GM18502 (cell line): ENCODE measurements around the gene ELFN2.

ENCODE experiments used
- ATAC-seq: cut with Tn5 transposase; IDR thresholded peaks from one replicate; pipeline ENCODE4 v1.9.1; 2021; ENCODE audit warnings: mild to moderate bottlenecking; ENCODE audit not compliant: unreplicated experiment, poor library complexity

The ELFN2 gene

DNA sequence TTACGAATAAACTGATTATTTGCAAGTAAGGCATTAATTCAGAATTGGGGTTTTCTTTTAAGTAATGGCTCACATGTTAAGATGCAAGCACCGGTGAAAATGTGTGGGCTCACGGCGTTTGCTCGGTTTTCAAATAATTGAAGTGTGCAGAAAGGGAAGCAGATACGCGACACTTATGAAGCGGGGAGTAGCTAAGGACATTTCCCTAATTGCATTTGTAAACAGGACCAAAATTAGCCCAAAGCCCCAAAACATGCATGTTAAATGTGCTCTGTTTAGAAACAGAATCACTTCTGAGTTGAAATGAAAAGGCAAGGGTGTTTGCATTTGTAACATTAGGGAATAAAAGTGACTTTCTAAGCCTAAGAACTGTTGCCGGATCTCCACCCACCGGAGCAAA lies 61.3 kb downstream of the ELFN2 start:
- ATAC-seq, result no peak

DNA sequence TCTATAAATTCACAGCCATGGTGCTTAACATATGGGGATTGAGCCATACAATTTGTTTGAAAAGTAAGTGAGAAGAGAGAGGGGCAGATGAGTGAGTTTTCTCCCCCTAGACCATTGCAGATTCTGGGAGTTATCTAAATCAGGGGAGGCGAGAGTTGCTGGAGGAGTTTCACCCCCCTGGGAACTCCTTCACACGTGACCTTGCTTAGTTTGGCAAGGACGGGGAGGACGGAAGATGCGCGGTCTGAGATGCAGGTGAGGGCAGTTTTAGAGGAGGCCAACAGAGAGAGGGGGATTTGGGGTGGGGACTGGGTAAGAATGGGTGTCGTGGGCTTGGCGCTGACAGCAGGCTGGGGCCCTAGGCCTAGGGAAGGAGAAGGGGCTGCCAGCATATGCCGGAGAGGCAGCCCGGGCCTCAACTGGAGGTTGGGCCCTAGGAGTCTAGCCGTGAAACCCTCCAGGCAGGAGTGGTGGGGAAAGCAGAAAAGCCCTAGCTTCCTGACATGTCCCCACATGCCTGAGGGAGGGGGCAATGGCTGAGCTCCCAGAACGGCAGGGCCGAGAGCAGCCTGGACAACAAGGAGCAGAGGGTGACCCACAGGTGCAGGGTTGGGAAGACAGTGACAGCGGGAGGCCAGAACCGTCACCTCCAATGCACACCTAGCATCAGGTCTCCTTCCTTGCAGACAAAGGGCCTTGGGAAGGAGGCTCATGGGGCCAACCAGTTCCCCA lies 63.9 kb downstream of the ELFN2 start:
- no peak for ATAC-seq

DNA sequence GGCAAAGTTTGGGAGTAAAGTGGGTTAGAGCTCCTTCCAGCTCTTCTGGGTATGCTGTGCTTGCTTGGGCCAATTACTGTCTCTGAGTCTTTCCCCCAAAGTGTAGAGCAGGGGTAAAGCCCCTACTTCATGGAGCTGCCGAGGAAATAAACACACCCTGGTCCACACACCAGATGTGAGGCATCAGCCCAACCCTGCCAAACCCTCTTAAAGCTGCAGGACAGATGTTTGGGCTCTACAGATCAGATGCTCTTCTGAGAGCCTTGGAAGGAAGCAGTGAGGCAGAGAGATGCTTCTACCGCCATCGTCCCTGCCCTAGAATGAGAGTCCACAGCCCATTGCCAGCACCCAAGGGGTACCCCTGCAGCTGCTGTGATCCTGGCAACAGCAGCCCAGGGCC lies 64.7 kb downstream of the ELFN2 start:
- ATAC-seq, result no peak

DNA sequence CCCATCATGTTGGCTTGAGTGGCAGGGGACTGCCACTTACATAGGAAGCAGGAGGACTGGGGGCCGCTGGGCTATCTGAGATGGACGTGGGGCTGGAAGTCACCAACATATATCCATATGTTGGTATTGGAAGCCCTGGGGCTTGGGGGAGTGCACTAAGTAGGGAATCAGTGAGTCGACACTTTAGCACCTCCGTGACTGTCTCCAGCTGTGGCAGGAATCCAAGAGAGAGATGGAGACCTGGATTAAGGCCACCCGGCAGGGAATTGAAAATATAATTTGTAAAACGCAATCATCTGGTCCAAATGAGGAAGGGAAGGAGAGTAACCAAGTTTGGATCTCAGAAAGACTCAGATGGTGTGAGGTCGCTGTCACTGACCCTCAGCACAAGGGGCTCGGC lies 68.4 kb downstream of the ELFN2 start:
- no peak for ATAC-seq

DNA sequence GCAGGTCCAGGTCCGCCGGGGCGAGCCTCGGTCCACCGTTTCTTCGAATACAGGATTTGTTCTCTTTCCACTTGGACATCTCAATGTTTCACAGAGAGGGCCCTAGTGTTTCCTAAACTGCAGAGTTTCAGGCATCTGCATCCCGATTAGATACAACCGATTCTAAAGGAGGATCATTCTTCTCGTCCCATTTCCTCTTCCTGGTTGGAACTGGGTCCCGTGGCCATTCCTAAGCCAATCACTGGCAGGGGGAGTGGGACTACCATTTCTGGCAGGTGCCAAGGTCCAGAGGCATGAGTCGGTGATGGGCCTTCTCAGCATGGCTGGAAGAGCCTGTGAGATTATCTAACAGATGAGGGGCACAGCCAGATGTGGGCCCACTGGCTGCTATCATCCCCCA lies 68.9 kb downstream of the ELFN2 start:
- ATAC-seq, result no peak

DNA sequence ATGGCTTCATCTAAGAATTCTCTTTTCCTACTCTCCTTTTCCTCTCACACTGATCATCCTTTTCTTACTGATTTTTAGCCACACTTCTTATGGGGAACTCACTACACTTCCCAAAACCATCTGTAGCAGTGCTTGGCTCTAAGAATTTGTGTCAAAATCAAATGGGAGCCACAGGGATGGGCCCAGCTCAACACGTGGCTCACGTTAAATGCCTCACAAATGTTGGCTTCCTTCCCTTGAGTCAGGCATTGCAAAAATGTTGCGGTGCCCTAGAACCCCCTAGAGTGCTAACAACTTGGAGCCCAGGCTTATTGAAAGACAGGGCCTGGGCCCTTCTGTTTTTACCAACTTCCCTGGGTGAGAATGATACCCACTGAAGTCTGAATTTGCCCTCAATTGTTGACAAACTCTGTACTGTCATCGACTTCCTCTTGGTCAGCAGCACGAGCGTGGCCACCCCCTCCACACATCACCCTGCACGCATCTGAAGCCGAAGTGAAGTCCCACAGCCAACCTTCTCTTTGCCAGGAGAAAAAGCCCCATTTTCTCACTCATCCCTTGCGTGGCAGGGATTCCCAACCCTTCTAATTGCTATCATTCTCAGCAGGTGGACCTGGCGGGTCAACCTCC lies 69.7 kb downstream of the ELFN2 start:
- ATAC-seq, result no peak

DNA sequence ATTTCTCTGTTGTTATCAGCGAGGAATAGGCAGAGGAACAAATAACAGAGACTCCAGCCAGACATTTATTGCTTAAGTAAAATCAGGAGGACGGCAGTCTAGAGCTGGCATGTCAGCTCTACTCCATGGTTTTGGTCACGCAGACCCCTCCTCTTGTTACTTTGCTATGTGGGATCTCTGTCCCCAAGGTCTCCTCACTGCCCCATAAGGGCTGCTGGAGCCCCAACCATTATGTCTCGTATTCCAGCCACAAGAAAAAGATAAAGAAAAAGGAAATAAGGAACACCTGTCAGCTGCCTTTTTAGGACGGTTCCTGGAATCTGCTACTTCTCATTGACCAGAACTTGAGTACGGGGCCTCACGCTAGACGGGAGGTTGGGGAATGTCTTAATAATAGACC lies 70.4 kb downstream of the ELFN2 start:
- ATAC-seq, result no peak

DNA sequence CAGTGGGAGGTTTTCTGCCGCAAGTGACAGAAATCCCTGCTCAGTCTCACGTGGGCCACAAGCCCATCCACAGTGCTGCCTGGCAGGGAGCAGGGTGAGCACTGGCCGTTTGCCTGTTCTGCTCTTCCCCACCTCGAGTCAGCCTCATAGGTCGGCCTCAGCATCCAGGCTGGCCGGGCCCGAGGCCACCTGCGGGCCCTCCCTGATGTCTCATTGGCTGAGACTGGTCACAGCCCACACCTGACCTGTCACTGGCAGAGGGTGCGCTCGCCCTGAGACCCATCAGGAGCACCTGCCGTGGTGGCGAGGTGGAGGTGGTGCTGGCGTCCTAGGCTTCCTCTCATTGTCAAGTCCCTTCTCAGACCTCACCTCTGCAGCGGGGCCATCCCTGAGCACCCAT lies 72.1 kb downstream of the ELFN2 start:
- no peak for ATAC-seq

DNA sequence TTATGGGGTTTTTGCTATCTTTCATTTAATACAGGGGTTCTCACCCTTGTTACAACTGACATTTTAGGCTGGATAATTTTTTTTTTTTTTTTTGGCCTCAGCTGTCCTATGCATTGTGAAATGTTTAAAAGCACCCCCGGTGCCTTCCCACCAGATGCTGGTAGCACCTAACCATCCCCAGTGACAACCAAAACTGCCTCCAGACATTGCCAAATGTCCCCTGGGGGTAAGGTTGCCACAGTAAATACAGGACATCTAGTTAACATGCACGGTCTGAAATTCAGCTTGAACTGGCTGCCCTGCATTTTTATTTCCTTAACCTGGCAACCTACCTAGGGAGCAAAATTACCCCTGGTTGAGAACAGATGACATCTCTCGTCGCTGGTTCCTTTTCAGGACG lies 72.6 kb downstream of the ELFN2 start:
- no peak for ATAC-seq

DNA sequence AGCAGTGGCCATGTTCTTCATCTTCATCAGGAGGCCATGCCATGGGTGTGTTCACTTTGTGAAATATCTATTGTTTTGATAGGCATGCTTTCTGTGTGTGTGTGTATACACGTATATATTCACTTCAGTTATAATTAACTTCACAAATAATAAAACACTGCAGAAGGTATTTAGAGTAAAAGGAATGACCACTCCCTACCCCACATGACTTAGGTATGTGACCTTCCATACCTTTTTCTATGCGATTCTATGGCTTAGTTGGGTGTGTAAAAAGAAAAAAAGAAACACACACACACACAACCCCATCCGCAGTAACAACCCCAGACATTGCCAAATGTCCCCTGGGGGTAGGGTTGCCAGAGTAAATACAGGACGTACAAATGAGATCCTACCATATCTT lies 73.0 kb downstream of the ELFN2 start:
- no peak for ATAC-seq

DNA sequence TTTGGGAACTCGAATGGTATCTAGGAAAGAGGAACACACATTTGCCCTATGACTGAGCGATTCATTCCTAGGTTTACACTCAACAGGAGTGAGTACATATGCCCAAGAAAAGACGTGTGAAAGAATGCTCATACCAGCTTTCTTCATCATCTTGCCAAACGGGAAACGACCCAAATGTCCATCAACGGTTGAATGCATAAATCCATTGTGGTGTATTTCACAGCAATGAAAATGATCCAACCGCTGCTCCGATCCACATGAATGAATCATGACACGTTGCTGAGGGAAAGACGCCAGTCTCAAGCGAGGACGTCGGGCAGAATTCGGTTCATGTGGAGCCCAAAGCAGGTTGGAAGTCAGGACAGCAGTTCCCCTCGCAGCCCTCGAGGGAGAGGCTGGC lies 73.4 kb downstream of the ELFN2 start:
- ATAC-seq, result no peak

DNA sequence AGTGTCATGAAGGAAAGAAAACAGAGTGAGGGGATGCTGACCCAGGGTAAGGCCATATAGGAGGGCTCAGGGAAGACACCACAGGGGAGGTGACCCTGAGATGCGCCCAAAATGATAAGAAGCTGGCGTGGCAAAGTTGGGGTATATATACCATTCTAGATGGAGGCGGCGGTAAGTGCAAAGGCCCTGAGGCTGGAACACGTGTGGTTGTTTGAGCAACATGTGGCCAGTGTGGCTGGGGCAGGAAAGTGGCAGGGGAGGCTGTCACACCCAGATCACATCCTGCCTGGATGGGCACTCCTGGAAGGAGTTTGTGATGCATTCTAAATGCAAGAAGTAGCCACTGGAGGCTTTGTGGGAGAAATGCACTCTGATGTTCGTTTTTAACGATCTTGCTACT lies 74.8 kb downstream of the ELFN2 start:
- no peak for ATAC-seq

DNA sequence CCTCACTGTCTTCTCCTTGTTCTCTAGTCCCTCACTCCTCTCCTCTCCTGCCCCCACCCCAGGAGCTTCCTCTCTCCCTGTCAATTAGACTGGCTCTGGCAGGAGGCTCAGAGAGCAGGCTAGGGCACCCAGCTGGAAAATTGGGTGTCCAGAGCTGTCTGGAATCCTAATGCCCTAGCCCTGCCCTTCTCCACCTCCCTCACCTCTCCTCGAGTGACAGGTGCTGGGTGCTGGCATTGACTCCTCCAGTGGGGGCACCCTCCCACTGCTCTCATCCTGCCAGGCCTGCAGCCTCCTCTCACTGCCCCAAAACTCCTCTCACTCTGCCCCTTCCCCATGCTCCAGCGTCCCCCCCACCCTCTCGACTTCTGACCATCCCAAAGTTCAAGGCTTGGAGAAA lies 76.0 kb downstream of the ELFN2 start:
- ATAC-seq, result no peak

DNA sequence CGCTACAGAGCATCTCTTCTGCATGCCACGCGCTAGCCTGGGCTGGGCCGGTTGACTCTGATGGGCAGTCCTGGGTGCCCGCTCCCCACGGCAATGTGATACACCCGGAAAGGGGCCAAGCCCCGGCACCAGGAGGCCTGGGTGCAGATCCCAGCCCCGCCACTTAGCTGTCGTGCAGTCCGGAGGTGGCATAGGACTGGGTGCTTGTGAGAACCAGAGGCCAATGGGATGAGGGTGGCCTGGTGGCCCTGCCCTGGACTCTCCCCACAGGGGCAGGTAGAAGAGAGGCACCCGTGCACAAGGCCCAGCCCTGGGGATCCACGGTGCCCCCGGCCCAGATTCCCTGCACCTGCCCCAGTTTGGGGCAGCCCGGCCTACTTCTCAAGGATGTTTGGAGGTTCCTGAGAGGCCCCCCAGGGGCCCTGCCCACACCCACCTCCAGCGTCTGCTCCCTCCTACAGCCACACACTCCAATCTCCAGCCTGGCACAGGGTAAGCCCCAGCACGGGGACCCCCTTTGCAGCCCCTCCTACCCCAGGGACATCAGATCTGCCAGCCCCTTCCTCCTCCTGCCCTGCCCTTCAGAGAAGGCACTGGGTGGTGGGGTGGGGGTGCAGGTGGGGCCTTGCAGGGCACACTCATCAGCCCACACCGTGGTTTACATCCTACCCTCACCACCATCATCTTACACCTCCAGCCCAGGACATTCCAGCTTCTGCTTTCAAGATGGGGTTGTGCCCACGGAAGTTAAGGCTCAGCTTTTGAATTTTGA lies 78.0 kb downstream of the ELFN2 start:
- no peak for ATAC-seq

DNA sequence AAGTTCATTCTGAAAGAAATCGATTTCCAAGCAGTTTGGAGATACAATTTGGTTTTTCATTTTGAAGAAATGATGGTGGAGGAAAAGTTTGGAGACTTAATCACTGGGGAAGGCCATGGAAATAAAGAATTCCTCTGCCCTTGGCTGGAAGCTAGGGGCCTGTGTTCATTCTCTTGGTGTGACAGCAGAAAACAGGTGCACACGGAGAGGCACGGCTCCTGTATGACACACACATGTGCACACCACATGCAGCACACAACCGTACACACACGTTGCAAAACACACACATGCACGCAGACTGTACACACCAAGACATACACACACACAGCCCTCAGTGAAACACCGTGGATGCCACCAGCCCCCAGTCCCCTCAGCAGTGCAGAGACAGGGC lies 80.8 kb downstream of the ELFN2 start:
- no peak for ATAC-seq

DNA sequence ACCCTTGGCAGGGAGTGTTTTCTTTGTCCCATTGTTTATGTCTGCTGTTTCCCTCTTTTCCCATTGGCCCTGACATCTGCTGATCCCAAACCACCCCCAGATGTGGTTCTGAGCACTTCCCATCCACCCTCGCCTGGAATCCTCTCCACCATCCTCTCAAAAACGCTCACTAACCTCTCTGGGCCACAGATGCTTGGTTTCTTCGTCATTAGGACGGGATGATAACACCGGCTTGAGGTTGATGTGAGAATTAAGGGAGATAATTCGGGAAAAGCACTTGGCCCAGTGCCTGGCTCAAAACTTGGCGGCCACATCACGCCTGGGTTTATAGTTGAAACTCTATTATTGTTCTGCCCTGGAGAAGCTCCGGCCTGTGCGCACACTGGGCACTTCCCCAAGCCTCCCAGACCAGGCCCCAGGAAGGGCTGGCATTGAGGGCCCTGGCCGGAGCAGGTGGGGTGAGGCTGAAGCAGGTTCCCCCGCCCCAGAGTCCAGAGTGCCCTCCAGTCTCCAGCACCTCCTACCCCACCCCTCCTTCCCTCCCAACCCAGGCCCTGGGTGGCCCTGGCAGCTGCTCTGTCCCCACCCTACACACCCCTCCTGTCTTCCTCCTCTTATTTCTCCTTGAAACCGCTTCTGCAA lies 81.3 kb downstream of the ELFN2 start:
- ATAC-seq, result no peak

DNA sequence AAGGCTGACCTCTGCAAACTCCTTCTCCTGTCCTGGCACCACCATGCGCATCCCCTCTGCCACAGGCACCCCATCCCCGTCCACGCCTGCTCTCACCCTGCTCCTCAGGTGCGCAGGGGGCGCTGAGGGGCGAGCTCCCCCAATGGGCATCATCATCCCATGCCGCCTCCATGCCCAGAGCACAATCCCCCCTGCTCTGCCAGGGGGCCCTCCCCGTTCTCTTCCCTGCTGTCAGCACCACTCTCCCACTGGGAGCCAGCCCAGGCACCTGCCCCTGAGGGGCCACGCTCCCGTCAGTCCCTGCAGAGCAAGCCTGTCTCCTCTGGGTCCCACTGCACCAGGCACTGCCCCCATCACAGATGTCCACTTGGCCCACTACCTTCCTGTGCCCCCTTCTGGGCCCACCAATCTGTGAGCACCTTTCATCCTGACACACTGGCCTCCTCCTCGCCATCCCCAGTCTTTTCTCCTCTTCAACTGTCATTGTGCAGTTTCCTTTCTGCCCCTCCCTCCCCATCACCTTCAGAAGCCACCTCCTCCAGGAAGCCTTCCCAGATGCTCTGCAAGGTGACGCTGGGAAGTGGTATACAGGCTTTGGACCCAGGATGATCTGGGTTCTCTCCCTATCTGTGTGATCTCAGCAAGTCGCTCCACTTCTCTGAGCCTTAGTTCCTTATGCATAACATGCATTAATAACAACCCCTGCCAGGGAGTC lies 82.4 kb downstream of the ELFN2 start:
- no peak for ATAC-seq

DNA sequence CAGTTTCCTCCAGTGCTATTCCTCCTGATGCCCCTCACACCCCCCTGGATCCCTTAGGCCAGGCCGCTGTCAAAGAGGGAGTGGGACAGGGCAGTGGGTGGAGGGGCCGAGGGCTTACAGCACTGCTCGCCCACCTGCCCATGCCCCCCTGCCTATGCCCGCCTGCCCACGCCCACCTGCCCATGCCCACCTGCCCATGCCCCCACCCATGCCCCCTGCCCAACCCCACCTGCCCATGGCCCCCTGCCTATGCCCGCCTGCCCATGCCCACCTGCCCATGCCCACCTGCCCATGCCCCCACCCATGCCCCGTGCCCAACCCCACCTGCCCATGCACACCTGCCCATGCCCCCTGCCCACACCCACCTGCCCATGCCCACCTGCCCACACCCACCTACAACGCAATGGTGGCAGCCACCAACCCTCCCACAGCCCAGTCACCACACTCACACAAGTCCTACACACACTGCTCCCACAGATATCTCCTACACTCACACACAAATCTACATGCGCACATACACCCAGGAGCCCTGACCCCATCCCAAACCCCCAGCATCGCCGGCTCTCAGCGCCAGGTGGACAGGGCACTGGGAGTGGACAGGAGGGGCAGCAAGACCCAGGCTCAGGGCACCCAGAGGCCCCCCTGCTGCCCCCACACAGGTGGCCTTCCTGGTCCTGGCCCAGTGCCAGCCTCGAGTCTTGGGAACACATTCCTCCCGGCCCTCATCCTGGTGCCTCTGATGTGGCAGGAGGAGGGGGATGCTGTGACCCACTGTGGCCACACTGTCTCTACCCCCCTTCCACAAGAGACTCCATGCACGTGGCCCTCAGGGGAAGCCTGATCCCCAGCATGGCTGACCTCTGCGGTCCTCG lies 83.2 kb downstream of the ELFN2 start:
- ATAC-seq, result no peak

DNA sequence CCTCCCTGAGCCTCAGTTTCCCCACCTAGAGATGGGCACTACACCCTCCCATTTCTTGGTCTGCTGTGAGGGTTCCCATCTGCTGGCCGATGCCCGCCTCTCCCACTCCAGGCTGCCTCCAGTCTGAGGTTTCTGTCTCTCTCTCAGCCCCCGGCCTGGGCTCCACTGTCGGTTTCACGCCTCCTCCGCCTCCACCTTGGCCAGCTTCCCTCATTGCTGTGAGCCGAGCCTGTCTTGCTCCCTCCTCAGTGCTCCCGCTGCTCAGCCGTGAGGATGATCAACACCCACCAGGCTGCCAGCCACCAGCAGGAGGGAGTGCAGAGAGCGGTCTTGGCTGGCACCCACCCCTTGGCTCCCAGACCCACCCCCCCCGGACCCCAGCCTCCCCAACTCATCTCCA lies 83.9 kb downstream of the ELFN2 start:
- ATAC-seq, result no peak

DNA sequence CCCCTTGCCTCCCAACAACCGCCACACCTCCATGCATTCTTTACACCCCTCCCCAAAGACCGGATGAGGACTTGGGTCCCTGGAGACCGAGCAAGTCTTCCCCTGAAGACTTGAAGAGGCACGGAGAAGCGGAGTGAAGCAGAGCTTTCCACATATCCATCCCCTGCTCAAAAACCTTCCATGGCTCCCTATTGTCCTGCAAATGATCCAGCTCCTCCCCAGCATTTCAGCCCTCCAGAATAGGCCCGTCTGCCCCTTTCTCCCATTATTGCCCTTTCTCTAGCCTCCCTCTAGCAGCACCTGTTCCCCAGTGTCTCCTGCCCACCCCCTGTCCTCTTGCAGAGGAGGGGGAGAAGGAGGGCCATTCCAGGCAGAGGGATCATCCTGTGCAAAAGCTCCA lies 85.2 kb downstream of the ELFN2 start:
- ATAC-seq, result no peak
